Right lobe of liver (tissue), 6 donors: ENCODE results near the gene CD276. TPM values are rescaled to one million over a fixed set of nuclear protein-coding genes. Genes with fewer than 3 reads are reported as not detected.

Source experiments
- ATAC-seq, 4 donors: fragments of 200-7000 bp; cut with Tn5 transposase; one replicate each; pipeline ENCODE4 v1.9.1; 2020; ENCODE audit warnings: mild to moderate bottlenecking in 4 of 4, moderate library complexity in 4 of 4
- DNase-seq, 3 donors: peaks; one replicate each; pipeline ENCODE4 v3.0.0-alpha.2; 2020
- H3K27ac ChIP-seq, 3 donors: fragments of 200-600 bp; one replicate each; pipeline ENCODE4 v1.8.0; 2022
- H3K27me3 ChIP-seq, 2 donors: fragments of 200-600 bp; one replicate each; pipeline ENCODE4 v1.8.0; 2022
- H3K36me3 ChIP-seq, 4 donors: fragments of 200-600 bp; sonication (generic) in 1 of 4; one replicate each; pipeline versions ENCODE4 v1.5.1 to v1.8.0; 2017 to 2022; ENCODE audit warnings: control low read depth in 1 of 4
- H3K4me1 ChIP-seq, 4 donors: fragments of 200-600 bp; sonication (generic) in 1 of 4; one replicate each; pipeline versions ENCODE4 v1.5.1 to v1.8.0; 2017 to 2022; ENCODE audit warnings: control low read depth in 1 of 4
- H3K4me3 ChIP-seq, 3 donors: fragments of 200-600 bp; one replicate each; pipeline ENCODE4 v1.8.0; 2022
- H3K9me3 ChIP-seq, 4 donors: fragments of 200-600 bp; sonication (generic) in 1 of 4; one replicate each; pipeline versions ENCODE4 v1.5.1 to v1.8.0; 2017 to 2022; ENCODE audit warnings: control low read depth in 1 of 4
- POLR2A ChIP-seq: fragments of 450-650 bp; IDR thresholded peaks from one replicate; pipeline ENCODE4 v1.6.1; 2017; ENCODE audit warnings: antibody characterized with exemption, mild to moderate bottlenecking
- WGBS: methylation state at CpG from one replicate; pipeline ENCODE4 v1.1.6; 2018; ENCODE audit warnings: low coverage, low lambda C conversion rate; ENCODE audit not compliant: insufficient coverage; ENCODE audit errors: missing lambda C conversion rate; 5-methylcytosine and 5-hydroxymethylcytosine counted together
- intact Hi-C, 2 donors: fragments of 100-400 bp; cut with DNase I; formaldehyde crosslinking; loops; one replicate each; pipeline versions ENCODE4 v1.11.2 to v1.14.1; 2022
- total RNA-seq, 6 experiments: library from RNA; depleted of rRNA in 2 of 6; stranded (reverse); fragments of >200 nt in 2 of 6; fragmentation: NEBNext Ultra II Directional in 3 of 6; extraction: Animal tissue kit (Norgen Biotek cat#: 25700) in 3 of 6; gene quantifications; one replicate each; pipeline versions ENCODE4 v1.1.0 to v1.2.4, GENCODE V29; 2016 to 2023
- TF ChIP-seq, protein P1 (sequence below), 4 donors: fragments of 200-600 bp in 3 of 4; fragments of 450-650 bp in 1 of 4; IDR thresholded peaks; one replicate each; pipeline versions ENCODE4 v1.5.1 to v1.8.0; 2016 to 2022; ENCODE audit warnings: antibody characterized with exemption in 4 of 4, mild to moderate bottlenecking in 2 of 4
- donor health status: DM: no; HTN: yes; CAD: no.
- donor health status: DM: no; HTN: no; CAD: no.
- donor health status: DM: no; HTN: no; CAD: no.
- donor health status: DM: no; HTN: yes; CAD: no.
- donor health status: DM: no; HTN: yes; CAD: no.

CD276 gene
- total RNA-seq, 6 experiments from 2014 or later = 18.8 to 56.5 (median 23.8) TPM

DNA sequence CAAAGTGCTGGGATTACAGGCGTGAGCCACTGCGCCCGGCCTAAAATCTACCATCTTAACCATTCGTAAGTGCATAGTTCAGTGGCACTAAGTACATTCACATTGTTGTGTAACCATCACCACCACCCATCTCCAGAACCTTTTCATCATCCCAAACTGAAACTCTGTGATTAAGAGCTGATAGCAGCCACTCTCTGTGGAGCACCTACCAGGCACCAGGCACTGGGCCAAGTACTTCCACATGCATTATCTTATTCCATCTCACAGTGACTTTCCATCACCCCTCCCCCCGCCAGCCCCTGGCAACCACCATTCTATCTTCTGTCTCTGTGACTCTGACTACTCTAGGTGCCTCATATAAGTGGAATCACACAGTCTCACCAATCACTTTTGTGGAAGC lies 71.3 kb downstream of the CD276 start:
- DNase-seq = no peak
- TF ChIP-seq, protein P1, sequence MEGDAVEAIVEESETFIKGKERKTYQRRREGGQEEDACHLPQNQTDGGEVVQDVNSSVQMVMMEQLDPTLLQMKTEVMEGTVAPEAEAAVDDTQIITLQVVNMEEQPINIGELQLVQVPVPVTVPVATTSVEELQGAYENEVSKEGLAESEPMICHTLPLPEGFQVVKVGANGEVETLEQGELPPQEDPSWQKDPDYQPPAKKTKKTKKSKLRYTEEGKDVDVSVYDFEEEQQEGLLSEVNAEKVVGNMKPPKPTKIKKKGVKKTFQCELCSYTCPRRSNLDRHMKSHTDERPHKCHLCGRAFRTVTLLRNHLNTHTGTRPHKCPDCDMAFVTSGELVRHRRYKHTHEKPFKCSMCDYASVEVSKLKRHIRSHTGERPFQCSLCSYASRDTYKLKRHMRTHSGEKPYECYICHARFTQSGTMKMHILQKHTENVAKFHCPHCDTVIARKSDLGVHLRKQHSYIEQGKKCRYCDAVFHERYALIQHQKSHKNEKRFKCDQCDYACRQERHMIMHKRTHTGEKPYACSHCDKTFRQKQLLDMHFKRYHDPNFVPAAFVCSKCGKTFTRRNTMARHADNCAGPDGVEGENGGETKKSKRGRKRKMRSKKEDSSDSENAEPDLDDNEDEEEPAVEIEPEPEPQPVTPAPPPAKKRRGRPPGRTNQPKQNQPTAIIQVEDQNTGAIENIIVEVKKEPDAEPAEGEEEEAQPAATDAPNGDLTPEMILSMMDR (IDR thresholded peaks at IDR 0.05) = no peak
- TF ChIP-seq POLR2A = no peak
- Histone ChIP-seq H3K27me3 (no peaks in the 10 kb centered on the region), H3K9me3 (no peaks in the 10 kb centered on the region), H3K4me3 (no peak overlapping the region), H3K27ac (no peak overlapping the region), H3K4me1 (peaks cover 0 to 8% (median 0%) of the 10 kb centered on the region in 4 donors), H3K36me3 (no peaks in the 10 kb centered on the region)
- ATAC-seq = no peak
- 65% methylated on average over 3 of the region's 5 CpGs for WGBS
- intact Hi-C loops = no loop called here

DNA sequence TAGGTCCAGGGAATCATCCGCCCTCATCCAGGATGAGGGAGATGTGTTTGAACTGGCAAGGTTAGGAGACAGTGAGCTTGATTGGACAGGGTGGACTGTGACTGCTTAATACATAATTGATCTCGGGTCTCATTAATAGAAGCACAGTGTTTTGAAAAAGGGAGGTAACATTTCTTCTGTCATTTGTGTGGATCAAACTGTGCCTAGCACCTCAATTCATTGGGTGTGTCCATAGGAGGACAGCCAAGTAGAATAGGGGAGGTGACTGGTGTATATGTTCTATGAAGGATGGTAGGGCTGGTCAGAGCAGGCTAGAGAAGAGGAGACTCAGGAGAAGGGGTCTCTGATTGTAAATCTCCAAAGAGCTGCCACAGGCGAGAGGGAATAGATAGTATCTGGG lies 71.8 kb downstream of the CD276 start:
- Histone ChIP-seq H3K4me1 (peaks cover 0 to 8% (median 0%) of the 10 kb centered on the region in 4 donors), H3K27ac (no peak overlapping the region), H3K27me3 (no peaks in the 10 kb centered on the region), H3K4me3 (no peak overlapping the region), H3K36me3 (no peaks in the 10 kb centered on the region), H3K9me3 (no peaks in the 10 kb centered on the region)
- WGBS = 57% methylated on average over 3 of the region's 3 CpGs
- DNase-seq = no peak
- no peak for ATAC-seq
- intact Hi-C loops = no loop called here
- TF ChIP-seq, protein P1 (IDR thresholded peaks at IDR 0.05) = no peak
- no peak for TF ChIP-seq POLR2A

GRCh38 chr15:73756390-73756789 lies 72.2 kb downstream of the CD276 start:
- Histone ChIP-seq H3K9me3 (no peaks in the 10 kb centered on the region), H3K27ac (no peak overlapping the region), H3K4me3 (no peak overlapping the region), H3K27me3 (no peaks in the 10 kb centered on the region), H3K36me3 (no peaks in the 10 kb centered on the region), H3K4me1 (peaks cover 0 to 8% (median 0%) of the 10 kb centered on the region in 4 donors)
- 73% methylated on average over 2 of the region's 2 CpGs for WGBS
- DNase-seq (no peak), ATAC-seq (no peak)
- intact Hi-C loops = no loop called here
- no peak for TF ChIP-seq POLR2A
- TF ChIP-seq, protein P1 (IDR thresholded peaks at IDR 0.05) = no peak

DNA sequence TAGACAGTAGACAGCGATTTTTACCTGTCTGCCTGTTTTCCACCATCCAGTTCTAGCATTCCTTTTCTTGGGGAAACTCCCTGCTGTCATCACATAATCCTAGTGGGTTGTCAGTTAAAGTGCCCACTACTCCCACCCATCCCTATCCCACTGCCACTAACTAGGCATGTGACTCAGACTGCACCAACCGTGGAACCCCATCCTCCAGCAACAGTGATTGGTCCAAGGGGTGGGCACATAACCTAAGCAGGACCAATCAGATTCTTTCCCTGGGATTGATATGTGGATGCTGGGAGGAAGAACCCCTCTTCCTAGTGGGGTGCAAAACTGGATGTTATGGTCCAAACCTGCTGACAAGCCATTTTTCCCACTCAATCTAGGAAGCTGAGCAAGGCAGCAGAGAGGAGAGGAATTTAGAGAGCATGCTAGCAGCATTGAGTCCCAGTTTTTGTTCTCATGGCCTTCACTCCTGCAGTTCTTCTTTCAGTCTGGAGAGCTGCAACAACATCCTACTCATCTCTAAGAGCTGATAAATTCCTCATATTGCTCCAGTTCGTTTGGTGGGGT lies 72.8 kb downstream of the CD276 start:
- Histone ChIP-seq H3K4me1 (peaks cover 0 to 8% (median 0%) of the 10 kb centered on the region in 4 donors), H3K27me3 (no peaks in the 10 kb centered on the region), H3K36me3 (no peaks in the 10 kb centered on the region), H3K27ac (no peak overlapping the region), H3K9me3 (no peaks in the 10 kb centered on the region), H3K4me3 (no peak overlapping the region)
- 35% methylated on average over 3 of the region's 3 CpGs for WGBS
- no peak for DNase-seq
- intact Hi-C loops = no loop called here
- no peak for TF ChIP-seq POLR2A
- TF ChIP-seq, protein P1 (IDR thresholded peaks at IDR 0.05) = no peak
- ATAC-seq = no peak

DNA sequence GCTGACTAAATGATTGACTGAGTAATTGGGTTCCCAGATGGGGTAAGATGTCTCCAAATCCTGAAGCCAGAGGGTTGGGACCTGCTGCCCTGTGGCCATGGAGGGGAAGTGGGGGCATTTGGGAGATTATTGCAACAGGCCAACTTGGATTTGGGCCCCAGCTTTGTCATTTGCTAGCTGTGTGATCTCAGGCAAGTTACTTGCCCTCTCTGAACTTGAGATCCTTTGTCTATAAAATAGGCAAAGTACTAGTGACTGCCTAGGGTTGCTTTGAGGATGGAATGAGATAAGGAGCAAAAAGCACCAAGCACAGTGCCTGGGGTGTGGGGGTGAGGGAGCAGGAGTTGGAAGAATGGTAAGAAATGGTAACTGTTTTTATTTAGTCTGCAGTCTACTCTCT lies 73.4 kb downstream of the CD276 start:
- ATAC-seq = no peak
- DNase-seq = no peak
- Histone ChIP-seq H3K4me1 (peaks cover 0 to 3% (median 0%) of the 10 kb centered on the region in 4 donors), H3K4me3 (no peak overlapping the region), H3K27me3 (no peaks in the 10 kb centered on the region), H3K36me3 (no peaks in the 10 kb centered on the region), H3K27ac (no peak overlapping the region), H3K9me3 (no peaks in the 10 kb centered on the region)
- TF ChIP-seq, protein P1 (IDR thresholded peaks at IDR 0.05) = no peak
- TF ChIP-seq POLR2A = no peak
- intact Hi-C loops = no loop called here
